Activated CD8-positive, alpha-beta memory T cell treated with anti-CD3 and anti-CD28 coated beads for 1 hour (primary cell): Measurements from ENCODE around the gene KLHDC8B.

Experiments used
- DNase-seq, 2 donors: peaks; one replicate each; pipeline ENCODE4 v3.0.0-alpha.2; 2020; ENCODE audit warnings: low read depth in 1 of 2; ENCODE audit errors: extremely low read depth in 1 of 2

Gene KLHDC8B

DNA sequence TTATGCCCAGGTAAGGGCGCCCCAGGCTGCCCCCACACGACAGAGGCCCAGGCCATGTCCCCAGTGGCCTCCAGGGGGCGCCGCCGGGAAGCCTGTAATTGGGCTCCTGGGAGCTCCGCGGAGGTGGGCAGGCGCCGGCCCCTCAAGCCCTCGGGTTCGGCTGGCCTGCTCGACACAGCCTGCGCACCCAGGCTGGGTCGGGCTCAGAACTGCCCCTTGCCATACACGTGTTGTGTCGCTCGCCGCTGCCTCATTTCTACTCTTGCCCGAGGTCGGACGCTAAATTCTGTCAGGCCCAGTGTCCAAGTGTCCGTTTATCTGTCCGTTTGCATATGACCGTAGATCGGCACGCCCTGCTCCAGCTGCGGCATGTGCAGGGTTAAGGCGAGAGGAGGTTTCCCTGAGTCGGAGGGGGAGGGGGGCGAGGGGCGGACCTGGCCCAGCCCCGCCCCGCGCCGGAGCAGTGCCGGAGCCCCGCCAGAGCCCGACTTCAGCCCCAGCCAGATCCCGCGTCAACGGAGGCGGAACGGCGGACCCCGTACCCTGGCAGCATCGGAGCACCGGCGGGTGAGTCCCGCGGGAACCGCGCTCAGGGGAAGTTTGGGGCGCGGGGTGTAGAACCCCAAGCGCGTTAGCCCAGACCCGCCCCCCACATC is at the start of gene KLHDC8B:
Gene KLHDC8B (plus strand): TSS at position 480 of the 656 bp plus-strand sequence. CDS start 1,172 bp downstream, outside the sequence.
- DNase-seq = peak; percentile 43 to 78

DNA sequence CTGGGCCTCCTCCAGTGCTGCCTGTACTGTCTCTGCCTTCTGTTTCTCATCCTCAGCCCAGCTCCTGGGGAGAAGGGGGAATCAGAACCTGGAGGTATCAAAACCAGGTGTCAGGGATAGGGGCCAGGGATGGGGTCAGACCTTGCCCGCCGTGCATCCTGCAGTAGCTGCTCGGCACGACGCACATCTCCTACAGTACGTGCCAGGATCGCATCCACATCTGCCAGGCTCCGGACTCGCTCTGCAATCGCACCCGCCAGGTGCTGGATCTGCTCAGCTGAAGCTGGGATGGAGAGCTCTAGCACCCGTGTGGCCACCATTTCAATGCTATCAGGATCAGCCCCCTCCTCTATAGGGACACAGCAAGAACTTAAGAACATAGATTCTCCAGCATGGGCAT is 49.4 kb upstream of the KLHDC8B start:
- DNase-seq = no peak

DNA sequence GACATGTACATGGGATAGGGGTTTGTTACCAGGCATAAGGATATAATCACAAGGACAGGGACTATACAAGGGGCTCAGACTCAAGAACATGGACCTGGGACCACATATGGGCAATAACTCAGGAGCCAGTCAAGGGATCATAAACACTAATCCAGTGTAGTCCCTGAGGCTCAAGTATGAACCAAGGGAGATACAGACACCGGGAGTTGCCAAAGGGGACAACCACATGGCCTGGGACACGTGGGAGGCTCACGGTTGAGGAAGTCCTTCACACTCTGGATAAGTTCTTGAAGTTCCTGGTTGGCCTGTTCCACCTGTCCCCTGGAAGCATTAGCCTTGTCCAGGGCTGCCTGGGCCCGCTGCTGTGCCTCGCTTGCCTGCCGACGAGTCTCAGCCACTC is 48.9 kb upstream of the KLHDC8B start:
- no peak for DNase-seq

DNA sequence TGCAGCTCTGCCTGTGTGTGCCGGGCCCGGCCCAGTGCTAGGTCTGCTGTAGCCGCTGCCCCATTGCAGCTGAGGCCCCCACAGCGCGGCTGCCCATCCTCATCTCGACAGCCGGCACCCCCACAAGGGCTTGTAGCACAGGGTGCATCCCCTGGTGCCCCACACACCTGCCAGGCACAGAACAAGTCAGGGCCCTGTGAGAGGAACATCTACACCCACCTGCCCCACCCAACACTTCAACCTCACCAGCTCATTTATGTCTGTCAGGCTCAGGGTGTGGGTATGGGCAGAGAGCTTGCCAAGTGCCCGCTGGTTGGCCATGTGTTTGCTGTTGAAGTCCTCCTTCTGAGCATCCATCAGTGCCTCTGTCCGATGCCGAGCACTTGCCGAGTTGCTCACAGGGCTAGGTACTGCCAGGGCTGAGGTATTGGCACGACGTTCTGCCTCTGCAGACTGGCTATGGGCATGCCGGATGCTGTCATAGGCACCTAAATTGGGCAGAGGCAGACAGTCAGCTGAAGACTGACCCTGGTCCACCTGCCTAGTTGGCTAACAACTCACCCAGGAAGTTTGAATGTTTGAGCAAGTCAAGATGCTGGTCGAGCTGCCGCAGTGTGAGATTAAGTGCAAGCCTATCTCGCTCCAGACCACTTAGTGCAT is 48.4 kb upstream of the KLHDC8B start:
- DNase-seq = no peak

DNA sequence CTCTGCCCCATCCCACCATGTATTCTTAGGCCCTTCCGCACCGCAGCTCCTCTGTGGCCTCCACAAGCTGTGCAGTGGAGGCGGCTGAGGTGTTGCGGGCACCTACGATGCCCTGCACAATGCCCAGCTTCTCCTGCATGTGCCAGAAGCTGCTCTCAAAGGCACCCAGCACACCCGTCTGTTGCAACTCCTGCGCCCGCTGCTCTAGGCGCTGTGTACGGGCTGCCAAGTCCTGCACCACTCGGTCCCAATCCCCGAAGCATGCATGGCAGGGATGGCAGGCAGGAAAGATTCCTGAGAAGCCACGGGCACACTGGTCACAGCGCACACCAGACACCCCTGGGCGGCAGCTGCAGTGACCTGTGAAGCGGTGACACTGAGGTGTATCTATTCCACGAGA is 47.7 kb upstream of the KLHDC8B start:
- DNase-seq = no peak

DNA sequence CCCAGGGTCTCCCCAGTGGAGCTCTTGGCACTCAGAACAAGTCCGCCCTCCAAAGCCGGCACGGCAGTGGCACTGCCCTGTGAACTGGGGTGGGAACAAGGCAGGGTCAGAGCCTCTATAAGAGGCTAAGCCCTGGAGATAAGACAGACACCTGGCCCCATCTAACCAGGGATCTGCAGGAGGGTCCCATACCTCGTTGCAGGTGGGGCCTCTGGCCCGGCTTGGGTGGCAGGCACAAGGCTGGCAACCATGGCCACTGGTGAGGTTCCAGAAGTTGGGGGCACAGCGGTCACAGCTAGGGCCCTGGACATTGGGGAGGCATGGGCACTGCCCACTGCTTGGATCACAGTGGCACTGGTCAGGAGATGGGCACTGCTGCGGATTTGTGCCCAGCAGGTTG is 47.2 kb upstream of the KLHDC8B start:
- no peak for DNase-seq

DNA sequence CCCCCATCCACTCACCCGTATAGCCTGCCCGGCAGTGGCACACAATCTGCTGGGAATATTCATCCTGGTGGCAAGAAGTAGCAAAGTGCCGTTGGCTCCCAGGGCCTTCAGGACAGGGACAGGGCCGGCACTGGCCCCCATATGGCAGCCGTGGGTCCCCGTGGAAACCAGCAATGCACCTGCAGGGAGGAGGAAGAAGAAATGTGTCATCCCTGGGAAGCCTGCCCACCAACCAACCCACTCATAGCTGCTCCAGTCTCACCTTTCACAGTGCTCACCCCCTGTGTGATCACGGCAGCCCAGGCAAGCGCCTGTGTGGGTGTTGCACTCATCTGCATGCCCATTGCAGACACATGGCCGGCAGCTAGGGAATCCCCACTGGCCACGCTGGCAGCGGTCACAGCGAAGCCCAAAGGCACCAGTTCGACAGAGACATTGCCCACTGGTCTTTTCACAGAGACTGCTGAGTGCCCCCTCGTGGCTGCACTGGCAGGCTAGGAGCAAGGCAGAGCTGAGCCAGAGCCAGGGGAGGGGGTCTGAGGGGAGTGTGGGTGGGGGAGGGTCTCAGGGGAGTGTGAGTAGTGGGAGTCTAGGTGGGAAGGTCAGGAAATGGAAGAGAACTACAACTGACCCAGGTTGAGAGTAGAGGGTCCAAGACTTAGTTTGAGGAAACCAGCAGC is 46.3 kb upstream of the KLHDC8B start:
- no peak for DNase-seq

DNA sequence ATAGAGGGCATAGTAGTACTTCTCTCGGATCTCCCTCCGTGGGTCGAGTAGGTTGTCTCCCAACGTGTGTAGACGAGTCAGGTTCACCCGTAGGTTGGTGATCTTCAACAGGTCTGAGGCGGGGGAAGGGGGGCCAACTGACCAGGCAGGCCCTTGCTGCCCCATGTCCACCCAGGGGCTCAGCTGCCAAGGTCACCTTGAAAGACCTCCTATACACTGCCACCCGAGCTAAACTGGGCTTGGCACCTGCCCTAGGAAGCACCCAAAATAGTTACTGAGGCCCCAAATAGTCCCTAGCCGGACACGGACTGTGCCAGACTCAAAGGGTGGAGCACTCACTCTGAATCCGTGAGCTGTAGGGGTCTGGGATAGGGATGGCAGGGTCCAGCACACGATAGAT is 40.4 kb upstream of the KLHDC8B start:
- no peak for DNase-seq

DNA sequence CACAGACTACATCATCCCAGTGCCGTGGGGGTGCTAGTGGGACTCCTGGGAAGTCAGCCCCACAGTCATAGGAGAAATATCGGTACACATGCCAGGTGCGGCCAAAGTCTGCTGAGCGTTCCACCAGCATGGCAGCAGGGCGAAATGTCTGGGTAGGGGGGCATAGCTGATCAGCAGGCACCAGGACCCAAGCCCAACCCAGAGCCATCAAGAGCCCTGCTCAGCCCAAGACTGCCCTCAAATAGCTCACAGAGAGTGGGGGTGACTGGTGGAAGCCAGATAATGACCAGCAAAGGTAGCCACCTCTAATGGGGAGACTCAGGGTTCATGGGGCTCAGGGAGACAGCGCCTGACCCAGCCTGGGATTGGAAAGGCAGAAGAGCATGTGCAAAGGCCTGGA is 39.8 kb upstream of the KLHDC8B start:
- DNase-seq = no peak

DNA sequence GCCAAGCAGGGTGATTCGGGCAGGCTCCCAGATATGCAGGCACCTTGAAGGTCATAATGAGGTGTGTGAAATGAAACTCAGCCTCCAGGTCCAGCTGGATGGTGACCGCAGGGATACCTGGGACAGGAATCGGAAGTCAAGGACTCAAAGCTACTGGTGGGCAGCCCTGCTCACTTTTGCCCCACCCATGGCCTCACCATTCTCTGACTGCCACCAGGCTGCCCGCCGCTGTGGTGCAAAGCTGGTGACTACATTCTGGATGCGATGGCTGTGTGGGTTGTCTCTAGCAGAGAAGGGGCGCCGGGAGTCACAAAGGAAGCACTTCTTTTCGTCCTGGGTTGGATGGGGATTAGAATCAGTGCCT is 39.3 kb upstream of the KLHDC8B start:
- DNase-seq = no peak

DNA sequence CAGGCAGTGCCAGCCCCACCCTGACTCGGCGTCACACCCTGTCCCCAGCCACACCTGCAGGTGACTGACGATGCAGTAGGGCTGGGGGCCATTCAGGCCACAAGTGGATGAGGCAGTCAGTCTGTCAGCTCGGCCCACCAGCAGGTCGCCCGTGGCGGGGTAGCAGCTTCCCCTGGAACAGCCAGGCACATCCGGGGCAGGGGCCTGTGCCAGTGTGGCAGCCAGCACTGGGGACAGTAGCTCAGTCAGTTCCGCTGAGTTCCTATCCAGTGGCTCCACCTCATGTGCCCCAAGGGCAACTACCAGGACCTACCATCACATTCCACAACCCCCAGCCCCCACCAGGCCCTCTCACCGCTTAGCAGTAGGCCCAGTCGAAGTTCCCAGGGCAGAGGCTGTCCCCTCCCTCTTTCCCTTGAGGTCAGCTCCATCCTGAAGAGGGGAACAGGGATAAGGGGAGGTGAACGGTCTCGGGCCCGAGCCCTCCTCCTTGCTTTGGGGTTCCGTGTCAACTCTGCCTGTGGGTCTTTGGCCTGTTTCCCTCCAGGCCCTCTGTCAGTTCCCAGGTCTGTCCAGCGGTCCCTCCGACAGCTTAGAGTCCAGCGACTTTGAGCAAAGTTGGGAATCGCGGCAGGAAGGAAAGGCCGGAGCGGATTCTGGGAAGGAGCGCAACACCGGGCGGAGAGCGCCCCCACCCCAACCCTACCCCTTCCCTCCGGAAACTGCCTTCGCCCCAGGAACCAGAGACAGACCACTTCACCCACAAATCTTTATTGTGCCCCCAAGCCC is 38.8 kb upstream of the KLHDC8B start, which contains the start of gene LAMB2:
Gene LAMB2 (minus strand): TSS at position 614 of the 789 bp plus-strand sequence. CDS start 183 bp downstream, at position 431.
- no peak for DNase-seq

DNA sequence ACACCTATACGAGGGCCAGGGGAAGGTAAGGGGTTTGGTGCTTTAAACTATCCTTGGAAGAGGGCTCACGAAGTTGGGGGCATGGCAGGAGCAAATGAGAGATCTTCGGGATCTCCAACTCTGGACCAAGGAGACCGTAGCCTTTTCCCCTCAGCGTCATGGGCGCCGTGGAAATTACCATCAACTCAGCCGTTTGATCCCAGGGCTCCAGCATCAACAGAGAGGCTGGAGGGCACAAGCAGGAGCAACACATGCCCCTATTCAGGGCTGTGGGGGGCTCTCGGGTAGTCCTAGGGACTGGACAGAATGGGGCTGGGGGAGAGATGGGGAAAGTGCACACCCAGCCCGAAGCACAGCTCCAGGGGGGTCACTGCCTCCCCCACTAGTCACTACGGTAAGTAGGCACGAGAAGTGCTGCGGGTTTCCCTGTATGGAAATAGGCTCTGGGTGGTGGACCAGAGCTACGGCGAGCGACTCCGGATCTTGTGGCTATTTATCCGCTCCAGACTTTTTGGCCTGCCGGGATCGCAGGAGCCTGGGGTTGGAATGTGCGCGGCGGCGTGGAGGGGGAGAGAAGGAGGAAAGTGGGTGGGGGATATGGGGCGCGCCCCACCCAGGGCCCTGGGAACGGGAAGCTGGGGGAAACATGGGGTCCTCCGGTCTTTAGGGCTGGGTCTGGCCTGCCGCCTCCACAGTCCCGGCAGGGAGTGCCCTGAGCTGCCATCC is 38.0 kb upstream of the KLHDC8B start:
- DNase-seq = no peak

DNA sequence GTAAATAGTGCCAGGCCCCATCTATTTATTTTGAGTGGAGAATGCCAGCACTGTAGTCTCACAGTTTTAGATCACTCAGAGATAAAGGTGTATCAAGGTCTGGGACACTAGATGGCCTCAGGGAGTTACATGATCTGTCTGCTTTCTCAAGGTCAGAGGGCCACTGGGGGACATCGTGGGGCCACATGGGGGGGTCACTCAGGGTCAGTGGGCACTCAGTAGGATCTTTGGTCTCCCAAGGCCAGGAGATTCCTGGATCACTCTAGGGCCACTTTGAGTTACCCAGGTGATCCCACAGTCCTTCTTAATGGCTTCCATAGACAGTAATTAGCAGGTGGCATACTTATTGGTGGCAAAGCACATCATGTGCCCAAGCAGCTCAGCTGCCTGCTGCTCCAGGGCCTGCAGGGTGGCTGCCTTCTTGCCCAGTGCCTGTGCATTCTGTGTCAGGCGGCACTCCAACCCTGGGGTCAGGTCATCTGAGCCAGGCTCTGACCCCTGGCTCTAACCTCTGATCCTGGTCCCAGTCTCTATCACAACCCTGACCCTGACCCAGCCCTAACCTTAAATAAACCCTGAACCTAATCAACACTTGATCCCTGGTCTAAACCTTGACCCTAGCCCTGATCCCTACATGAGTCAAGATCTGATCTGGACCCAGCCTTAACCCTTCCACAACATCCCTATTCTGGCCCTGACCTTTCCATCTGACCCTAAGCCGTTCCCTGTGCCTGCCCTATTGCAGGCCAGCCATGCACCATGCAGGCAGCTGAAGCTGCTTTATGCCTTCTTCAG is 36.7 kb upstream of the KLHDC8B start:
- DNase-seq = no peak

DNA sequence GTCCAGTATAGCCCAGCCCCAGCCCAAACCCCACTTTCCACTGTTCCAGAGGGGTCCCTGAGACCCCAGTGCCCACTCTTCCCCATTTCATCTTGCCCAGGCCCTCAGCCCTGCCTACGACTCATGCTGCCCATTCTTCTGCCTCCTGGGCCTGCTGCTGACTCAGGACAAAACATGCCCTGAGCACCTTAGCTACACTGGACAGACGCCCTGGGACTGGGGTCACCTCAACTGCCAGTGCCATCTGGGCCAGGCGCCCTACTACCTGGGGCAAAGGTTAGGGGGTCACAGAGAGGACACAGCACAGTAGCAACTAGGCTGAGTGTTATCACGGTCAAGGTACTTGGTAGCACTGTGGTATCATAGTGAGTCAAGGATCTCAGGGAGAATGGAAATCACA is 35.9 kb upstream of the KLHDC8B start:
- no peak for DNase-seq

DNA sequence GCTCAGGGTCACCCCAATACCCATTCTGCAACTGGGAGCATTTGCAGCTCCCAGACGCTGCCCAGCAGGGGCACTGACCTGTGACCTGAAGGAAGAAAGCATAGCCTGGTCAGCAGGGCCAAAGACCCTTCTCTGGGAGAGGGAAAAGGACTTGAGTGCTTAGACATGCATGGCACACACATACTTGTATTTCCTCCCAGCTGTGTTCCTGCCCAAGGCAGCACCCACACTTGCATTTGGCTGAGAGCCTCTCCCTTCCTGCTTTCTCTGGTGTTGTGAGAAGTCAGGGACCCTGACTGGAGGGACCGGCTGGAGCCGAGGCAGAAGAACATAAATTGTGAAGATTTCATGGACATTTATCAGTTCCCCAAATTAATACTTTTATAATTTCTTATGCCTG is 31.3 kb upstream of the KLHDC8B start:
- DNase-seq = no peak

DNA sequence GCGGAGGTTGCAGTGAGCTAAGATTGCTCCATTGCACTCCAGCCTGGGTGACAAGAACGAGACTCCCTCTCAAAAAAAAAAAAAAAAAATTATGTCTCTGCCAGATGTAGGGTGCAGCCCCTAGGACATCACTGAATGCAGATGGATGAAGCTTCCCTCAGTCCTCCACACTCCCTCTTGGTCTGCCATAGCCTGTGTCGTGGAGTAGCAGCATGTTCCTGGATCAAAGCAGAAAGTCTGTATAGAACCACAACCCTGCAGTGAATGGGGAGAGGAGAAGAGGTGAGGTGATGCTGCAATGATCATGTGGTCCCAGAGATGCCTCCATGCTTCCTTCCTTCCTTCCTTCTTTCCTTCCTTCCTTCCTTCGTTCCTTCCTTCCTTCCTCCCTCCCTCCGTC is 23.2 kb upstream of the KLHDC8B start:
- no peak for DNase-seq

DNA sequence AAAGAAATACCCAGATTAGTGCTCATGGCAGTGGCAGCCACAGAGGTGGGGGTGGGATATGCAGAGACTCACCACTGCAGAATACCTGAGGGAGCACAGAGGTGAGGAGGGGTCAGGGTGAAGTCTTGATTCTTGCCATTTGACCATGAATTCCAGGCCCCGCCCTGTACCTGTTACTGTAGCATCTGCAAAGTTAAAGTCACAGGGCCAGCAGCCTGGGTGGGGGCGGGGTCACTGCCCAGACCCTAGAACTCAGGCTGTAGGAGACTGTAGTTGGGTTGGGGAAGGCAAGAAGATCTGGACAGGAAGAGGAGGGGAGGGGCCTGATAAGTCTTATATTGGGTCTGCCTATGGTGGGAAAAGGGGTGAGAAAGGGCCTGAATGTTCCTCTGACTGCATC is 19.8 kb upstream of the KLHDC8B start:
- DNase-seq = no peak

DNA sequence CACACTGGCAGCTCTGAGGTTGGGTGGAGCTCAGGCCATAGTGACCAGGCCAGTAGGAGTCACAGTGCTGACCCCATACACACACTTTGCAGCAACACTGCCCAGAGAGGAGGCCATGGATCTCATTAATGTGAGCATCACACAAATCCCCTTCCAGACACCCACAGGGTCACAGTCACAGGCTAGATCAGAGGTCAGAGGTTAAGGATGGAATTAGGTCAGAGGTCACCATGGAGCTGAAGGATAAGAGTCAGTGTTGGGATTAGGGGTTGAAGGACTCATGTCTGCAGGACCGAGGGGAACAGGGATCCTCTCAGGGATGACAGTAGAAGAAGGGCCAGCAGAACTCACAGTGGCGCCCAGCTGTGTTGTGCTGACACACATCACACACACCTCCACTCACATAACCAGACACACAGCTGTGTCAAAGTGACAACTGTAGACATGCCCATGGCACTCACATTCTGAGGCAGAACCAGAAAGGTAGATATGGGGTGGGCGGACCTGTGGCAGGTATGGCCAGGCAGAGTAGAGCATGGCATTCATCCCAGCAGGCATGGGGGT is 18.0 kb upstream of the KLHDC8B start:
- no peak for DNase-seq

DNA sequence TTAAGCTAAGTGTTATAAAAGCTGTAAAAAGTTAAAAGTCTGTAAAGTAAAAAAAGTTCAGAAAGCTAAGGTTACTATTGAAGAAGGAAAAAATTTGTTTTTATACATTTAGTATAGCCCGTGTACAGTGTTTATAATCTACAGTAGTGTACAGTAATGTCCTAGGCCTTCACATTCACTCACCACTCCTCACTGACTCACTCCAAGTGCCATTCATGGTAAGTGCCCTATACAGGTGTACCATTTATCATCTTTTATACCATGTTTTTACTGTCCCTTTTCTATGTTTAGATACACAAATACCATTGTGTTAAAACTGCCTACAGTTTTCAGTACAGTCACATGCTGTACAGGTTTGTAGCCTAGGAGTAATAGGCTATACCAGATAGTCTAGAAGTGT is 14.1 kb upstream of the KLHDC8B start:
- no peak for DNase-seq
